ENCODE data around the gene MDK. TPM values are rescaled to one million over a fixed set of nuclear protein-coding genes. Genes with fewer than 3 reads are reported as not detected.
A peak's percentile ranks its signal among the peaks of the same experiment; 100 is the strongest.

MDK gene
- total and polyA plus RNA-seq, 2 of the 13 experiments (the other 11 are each of a cell fraction or from before 2014, with no cell fraction given) = 312 to 407 TPM

GRCh38 chr11:46380340-46381047 lies 975 bp upstream of the MDK start (continued):
- TF ChIP-seq, protein P1, sequence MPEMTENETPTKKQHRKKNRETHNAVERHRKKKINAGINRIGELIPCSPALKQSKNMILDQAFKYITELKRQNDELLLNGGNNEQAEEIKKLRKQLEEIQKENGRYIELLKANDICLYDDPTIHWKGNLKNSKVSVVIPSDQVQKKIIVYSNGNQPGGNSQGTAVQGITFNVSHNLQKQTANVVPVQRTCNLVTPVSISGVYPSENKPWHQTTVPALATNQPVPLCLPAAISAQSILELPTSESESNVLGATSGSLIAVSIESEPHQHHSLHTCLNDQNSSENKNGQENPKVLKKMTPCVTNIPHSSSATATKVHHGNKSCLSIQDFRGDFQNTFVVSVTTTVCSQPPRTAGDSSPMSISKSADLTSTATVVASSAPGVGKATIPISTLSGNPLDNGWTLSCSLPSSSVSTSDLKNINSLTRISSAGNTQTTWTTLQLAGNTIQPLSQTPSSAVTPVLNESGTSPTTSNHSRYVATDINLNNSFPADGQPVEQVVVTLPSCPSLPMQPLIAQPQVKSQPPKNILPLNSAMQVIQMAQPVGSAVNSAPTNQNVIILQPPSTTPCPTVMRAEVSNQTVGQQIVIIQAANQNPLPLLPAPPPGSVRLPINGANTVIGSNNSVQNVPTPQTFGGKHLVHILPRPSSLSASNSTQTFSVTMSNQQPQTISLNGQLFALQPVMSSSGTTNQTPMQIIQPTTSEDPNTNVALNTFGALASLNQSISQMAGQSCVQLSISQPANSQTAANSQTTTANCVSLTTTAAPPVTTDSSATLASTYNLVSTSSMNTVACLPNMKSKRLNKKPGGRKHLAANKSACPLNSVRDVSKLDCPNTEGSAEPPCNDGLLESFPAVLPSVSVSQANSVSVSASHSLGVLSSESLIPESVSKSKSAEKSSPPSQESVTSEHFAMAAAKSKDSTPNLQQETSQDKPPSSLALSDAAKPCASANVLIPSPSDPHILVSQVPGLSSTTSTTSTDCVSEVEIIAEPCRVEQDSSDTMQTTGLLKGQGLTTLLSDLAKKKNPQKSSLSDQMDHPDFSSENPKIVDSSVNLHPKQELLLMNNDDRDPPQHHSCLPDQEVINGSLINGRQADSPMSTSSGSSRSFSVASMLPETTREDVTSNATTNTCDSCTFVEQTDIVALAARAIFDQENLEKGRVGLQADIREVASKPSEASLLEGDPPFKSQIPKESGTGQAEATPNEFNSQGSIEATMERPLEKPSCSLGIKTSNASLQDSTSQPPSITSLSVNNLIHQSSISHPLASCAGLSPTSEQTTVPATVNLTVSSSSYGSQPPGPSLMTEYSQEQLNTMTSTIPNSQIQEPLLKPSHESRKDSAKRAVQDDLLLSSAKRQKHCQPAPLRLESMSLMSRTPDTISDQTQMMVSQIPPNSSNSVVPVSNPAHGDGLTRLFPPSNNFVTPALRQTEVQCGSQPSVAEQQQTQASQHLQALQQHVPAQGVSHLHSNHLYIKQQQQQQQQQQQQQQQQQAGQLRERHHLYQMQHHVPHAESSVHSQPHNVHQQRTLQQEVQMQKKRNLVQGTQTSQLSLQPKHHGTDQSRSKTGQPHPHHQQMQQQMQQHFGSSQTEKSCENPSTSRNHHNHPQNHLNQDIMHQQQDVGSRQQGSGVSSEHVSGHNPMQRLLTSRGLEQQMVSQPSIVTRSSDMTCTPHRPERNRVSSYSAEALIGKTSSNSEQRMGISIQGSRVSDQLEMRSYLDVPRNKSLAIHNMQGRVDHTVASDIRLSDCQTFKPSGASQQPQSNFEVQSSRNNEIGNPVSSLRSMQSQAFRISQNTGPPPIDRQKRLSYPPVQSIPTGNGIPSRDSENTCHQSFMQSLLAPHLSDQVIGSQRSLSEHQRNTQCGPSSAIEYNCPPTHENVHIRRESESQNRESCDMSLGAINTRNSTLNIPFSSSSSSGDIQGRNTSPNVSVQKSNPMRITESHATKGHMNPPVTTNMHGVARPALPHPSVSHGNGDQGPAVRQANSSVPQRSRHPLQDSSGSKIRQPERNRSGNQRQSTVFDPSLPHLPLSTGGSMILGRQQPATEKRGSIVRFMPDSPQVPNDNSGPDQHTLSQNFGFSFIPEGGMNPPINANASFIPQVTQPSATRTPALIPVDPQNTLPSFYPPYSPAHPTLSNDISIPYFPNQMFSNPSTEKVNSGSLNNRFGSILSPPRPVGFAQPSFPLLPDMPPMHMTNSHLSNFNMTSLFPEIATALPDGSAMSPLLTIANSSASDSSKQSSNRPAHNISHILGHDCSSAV (CRISPR knock-in tag; IDR thresholded peaks at IDR 0.05; ENCODE audit: borderline replicate concordance) = no peak
- TF ChIP-seq, protein P2, sequence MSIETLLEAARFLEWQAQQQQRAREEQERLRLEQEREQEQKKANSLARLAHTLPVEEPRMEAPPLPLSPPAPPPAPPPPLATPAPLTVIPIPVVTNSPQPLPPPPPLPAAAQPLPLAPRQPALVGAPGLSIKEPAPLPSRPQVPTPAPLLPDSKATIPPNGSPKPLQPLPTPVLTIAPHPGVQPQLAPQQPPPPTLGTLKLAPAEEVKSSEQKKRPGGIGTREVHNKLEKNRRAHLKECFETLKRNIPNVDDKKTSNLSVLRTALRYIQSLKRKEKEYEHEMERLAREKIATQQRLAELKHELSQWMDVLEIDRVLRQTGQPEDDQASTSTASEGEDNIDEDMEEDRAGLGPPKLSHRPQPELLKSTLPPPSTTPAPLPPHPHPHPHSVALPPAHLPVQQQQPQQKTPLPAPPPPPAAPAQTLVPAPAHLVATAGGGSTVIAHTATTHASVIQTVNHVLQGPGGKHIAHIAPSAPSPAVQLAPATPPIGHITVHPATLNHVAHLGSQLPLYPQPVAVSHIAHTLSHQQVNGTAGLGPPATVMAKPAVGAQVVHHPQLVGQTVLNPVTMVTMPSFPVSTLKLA (IDR thresholded peaks at IDR 0.05) = no peak
- TF ChIP-seq SALL2 (CRISPR knock-in tag; IDR thresholded peaks at IDR 0.05) (no peak), ZSCAN22 (CRISPR knock-in tag; IDR thresholded peaks at IDR 0.05) (no peak), ZNF329 (CRISPR knock-in tag; IDR thresholded peaks at IDR 0.05; ENCODE audit: low read depth) (no peak), CENPT (CRISPR knock-in tag; IDR thresholded peaks at IDR 0.05; ENCODE audit: low read depth) (no peak), NCOA2 (CRISPR knock-in tag; IDR thresholded peaks at IDR 0.05) (peak; percentile 43; the same call in 1 of the 2 replicates), ATF3 (CRISPR knock-in tag; IDR thresholded peaks at IDR 0.05) (no peak), ZNF775 (CRISPR knock-in tag; IDR thresholded peaks at IDR 0.05; ENCODE audit: borderline replicate concordance) (no peak), ZNF850 (CRISPR knock-in tag; conservative IDR thresholded peaks at IDR 0.05) (no peak), SETDB1 (CRISPR knock-in tag; IDR thresholded peaks at IDR 0.05; ENCODE audit: borderline replicate concordance) (no peak), ZNF615 (CRISPR knock-in tag; IDR thresholded peaks at IDR 0.05; ENCODE audit: borderline replicate concordance) (no peak)
- TF ChIP-seq, protein P3, sequence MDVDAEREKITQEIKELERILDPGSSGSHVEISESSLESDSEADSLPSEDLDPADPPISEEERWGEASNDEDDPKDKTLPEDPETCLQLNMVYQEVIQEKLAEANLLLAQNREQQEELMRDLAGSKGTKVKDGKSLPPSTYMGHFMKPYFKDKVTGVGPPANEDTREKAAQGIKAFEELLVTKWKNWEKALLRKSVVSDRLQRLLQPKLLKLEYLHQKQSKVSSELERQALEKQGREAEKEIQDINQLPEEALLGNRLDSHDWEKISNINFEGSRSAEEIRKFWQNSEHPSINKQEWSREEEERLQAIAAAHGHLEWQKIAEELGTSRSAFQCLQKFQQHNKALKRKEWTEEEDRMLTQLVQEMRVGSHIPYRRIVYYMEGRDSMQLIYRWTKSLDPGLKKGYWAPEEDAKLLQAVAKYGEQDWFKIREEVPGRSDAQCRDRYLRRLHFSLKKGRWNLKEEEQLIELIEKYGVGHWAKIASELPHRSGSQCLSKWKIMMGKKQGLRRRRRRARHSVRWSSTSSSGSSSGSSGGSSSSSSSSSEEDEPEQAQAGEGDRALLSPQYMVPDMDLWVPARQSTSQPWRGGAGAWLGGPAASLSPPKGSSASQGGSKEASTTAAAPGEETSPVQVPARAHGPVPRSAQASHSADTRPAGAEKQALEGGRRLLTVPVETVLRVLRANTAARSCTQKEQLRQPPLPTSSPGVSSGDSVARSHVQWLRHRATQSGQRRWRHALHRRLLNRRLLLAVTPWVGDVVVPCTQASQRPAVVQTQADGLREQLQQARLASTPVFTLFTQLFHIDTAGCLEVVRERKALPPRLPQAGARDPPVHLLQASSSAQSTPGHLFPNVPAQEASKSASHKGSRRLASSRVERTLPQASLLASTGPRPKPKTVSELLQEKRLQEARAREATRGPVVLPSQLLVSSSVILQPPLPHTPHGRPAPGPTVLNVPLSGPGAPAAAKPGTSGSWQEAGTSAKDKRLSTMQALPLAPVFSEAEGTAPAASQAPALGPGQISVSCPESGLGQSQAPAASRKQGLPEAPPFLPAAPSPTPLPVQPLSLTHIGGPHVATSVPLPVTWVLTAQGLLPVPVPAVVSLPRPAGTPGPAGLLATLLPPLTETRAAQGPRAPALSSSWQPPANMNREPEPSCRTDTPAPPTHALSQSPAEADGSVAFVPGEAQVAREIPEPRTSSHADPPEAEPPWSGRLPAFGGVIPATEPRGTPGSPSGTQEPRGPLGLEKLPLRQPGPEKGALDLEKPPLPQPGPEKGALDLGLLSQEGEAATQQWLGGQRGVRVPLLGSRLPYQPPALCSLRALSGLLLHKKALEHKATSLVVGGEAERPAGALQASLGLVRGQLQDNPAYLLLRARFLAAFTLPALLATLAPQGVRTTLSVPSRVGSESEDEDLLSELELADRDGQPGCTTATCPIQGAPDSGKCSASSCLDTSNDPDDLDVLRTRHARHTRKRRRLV (CRISPR knock-in tag; IDR thresholded peaks at IDR 0.05) = no peak

Measured in HepG2 (cell line).